NCI-H1694 treated with DMSO at 0.1 percent for 48 hours (cell line): ENCODE results near the gene P2RY12.

Source experiments
- DNase-seq: peaks from one replicate; lab custom pipeline; 2025; lab: John Stamatoyannopoulos, UW

Gene P2RY12

DNA sequence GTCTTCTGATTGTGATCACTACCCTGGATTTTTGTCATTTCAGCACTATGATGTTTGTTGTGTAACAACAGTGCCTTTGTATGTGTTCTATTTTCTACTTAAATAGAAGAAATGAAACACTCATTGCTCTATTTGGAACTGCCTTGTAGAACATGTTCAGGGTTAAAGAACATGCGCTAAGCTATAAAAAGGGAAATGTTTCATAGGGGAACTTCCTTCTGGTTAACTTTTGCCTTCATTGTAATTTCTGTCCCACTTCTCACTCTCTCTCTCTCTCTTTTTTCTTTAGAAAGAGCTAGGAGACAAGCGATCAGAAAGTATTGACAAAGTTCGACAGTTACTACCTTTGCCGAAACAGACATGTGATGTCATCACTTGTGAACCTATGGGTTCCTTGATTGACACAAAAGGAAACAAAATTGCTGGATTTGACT lies at the start of gene P2RY12:
Gene P2RY12 (minus strand): TSS at position 13 of the 434 bp plus-strand sequence. CDS start 45,908 bp downstream, outside the sequence.
- DNase-seq: no peak

DNA sequence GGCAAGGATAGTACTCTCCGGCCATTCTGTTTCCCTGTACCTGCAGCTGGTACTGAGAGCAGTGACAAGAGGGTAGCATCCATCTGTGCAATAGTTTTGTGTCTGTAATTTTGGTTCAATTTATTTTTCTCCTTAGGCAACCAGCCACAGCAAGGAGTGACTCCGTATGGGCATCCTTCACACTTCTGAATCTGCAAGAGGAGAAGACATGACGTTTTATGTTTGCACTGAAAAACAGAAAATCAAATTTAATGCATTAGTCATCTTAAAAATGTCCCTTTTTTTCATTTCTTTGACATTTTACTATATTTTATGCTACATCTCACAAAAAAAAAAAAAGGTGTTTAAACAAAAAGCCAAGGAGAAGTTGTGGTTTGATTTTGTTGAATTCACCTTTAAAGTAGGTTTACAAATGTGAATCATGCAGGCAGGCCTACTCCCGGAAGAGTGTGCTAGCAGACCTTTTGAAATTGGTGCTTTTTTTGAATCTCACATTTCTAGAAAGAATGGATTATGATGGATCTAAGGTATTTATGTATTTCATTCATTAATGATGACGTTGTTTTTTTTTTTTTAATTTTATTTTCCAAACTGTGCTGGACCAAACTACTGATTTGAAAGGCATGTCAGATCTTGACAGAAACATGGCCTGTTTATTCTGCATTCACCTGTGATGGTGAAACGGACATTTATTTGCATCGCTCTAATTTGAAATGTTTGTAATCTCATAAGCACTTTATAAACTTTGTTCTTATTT lies 48.2 kb upstream of the P2RY12 start:
- no peak for DNase-seq

DNA sequence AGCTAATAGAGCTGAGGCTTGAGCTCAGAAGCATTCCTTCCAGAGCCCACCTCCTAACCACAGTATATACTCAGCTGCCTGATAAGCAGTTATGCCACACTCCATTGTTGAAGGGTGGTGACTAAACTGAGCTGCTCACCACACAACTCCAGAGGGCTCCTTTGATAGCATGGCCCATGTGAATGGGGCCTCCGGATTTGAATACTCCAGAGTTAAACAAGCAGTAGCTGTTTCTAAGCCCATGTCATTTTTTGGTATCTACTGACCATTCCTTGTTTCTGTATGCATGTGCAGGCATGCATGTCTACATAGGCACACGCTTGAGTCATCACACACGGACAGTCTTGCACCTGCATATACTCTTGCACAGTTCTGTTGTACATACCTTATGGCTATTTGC lies 47.4 kb upstream of the P2RY12 start:
- no peak for DNase-seq

DNA sequence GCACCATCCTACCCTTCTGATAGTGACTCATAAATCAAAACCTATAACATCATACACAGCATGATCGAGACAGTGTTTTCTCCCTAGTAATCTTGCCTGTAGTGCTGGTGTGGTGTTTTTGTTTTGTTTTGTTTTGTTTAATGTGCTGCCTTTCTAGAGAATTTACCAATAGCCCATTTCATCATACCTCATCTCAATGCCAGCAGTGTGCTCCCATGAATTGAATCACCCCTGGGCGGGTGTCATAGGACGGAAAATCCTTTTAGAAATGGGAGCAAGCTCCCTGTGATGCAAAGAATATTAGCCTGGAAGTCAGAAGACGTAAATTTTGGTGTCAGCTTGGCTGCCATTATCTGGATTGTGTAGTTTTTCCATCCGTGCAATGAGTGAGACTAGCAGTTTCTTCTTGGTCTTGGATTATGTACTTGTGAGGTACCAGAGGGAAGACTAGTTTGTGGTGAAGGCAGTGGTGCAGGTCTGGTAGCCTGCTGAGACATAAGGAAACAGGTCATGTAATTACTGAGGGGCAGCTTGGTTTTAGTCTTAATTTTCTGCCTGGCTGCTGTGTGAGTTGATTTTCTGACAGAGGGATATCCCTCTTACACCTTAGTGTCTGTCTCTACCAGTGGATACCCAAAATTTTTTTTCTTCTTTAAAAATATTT lies 46.4 kb upstream of the P2RY12 start:
- no peak for DNase-seq

DNA sequence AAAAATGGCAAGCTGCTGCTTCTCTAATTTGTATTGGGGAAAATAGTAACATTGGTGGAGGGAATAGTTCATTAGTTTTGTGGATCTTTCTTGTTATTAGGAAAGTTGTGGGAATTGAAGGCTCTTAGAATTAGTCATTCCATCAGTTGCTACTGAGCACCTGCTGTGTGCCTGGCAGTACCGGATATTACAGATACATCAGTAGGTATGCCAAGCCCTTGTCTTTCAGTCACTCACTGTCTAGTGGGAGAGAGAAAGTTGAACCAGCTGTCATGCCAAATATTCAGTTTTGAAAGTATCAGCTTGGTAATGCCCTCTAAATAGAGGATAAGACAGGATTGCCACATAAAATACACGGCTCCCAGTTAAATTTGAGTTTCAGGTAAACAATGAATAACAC lies 43.8 kb upstream of the P2RY12 start:
- no peak for DNase-seq

DNA sequence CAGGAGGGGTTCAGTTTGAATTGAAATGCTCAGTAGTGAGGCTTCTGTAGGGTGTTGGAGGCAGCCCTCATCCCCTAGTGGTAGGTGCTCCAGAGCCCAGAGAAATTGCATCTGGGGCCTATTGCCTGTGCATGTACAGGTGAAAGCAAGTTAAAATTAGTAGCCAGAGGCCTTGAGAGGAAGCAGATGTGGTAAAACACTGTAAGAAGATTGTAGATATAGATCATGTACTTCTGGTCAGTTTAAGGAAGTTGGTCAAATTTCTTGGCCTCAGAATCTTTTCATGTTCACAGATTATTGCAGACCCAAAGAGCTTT lies 41.7 kb upstream of the P2RY12 start:
- DNase-seq: no peak

DNA sequence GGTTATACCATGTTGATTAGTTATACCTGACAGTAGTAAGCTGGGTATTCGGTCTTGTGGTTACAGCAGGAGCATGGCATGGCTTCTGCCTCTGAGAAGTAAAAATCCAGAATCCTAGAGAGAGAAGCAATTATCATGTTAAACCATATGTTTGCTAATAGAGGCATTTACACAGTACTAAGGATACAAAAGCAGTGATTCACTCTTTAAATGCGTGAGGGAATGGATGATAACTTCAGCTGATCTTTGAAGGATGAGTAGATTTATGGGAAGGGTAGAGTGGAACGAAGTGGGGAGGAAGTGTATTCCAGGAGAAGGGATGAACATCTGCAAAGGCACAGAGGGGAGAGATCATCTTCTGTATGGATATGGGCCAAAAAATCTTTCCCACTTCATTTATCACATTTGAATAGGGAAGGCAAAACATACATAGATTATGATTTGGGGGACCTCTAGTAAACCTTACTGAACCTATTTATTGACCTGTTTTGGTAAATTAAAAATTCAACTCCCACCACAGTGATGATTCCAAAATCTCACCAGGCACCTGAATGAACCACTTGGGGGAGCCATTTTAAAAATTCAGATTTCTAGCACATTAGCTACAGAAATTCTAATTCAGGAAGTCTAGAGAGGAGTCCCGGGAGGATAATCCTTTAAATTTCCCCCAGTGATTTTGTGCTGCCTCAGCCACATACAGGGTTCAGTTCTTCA lies 41.2 kb upstream of the P2RY12 start:
- no peak for DNase-seq

DNA sequence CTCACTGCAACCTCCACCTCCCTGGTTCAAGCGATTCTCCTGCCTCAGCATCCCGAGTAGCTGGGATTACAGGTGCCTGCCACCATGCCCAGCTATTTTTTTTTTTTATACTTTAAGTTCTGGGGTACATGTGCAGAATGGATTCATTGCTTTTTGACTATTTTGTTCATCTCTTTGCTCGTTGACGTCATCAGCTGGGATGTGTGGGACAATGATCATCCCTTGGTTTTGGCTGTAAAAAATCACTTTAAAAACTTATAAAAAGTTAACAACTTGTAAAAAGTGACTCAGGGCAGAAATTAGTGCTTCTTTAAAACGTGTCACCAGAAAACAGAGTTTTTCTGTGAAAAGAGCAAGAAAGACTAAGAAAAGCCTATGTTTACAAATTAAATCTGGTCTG lies 38.5 kb upstream of the P2RY12 start:
- DNase-seq: no peak

DNA sequence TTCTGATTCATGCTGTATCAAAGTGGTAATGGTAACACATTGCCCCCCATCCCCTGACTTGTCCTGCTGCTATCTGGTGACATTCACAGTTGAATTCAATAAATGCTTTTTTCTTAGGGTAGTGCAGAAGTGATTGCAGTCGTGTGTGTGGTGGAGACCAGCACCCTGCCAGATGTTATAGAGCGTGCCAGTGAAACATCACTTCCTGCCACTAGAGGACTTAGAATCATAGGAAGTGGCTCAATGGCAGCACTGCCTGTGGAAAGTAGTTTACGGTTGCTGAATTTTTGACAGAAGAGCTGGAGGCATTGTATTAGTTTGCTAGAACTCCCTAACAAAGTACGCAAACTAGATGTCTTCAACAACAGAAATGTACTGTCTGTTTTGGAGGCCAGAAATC lies 37.4 kb upstream of the P2RY12 start:
- no peak for DNase-seq

DNA sequence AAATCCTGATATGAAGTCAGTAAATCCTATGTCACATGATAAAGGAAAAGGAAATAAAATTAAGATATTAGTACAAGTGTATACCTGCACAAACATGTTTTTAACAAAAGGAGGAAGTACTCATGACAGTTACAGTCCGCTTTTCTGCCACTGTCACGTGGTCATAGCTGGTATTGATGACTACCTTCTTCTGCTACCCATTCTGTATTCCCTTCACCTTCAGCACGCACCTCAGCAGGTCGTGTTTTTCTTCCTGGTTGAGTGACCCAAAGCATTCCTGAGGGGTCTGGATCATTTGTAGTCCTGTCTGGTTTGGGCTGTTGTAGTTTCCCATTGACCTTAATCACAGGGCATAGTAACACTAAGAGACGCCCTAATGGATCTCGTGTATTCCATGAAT lies 35.3 kb upstream of the P2RY12 start:
- DNase-seq: no peak

DNA sequence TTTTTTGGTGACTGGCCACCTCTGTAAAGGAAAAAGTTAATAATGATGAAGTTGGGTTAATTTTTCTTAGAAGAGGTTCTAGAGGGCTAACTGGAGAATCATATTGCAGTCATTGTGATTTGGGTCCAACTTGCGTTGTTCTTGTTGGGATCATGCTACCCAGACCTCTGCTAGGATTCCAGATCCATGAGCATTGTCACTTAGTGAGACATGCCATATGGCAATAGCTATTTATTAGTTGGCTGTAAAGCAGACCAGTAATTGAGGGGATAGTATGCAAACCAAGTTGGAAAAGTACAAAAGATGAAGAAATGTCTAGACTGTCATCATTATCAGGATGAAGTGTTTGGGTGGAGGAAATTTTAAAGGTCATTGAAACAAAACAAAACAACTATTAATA lies 30.7 kb upstream of the P2RY12 start:
- no peak for DNase-seq

DNA sequence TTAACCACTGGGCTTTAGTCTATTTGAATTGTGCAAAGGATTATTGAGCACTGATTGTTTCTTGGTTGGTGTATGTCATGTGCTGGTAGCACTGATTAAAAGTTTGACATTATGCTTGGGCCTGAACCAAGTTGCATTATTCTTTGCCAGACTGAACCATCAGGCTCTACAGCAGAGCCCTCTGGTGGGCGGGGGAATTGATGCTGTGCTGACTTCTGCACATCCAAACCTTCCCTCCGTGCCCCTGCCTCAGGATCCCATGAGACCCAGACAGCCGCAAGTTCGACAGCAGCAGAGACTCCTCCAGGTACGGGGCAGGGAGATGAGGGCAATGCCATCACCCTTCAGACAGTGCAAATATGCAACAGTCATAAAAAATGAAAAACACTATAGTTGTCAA lies 28.4 kb upstream of the P2RY12 start:
- no peak for DNase-seq

DNA sequence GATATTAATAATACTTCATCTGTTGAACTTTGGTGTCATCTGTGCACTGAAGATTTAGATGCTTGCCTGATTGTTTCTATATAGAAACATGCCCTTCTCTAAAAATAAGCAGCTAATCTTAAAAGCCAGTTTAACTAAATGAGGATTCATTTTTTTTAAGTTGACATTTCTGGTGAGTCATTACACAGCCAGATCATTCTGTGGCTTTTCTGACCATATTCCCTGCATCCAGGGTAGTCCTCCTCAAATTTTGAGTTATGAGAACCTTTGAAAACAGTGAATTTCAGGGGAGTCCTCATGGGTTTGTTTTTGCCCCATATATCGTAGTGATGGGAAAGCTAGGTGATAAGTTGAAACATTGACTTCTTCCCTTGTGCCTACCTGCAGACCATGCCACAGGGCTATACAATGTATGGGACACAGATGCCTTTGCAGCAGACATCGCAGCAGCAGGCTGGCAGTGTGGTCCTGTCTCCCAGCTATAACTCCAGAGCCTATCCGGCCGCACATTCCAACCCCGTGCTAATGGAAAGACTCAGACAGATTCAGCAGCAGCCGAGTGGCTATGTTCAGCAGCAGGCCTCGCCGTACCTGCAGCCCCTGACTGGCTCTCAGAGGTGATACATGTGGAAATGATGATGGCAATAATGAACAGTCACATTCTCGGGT lies 26.5 kb upstream of the P2RY12 start:
- DNase-seq: no peak

DNA sequence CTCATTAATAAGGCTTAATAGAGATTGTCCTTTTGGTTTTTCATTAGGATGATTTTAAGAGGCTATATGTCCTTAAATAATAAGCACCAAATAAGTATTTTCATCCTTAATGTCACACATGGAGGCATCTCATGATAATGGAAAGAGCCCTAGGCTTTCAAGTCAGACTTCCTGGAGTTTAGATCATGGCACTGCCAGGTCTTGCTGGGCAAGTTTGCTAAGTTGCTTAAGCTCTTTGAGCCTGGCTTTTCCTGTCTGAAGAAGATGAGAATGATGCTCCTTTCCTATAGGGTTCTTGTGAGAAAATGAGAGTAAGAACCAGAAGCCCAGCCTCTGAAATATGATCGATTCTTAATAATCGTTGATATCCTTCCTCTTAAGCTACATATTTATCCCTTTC lies 23.4 kb upstream of the P2RY12 start:
- DNase-seq: no peak

DNA sequence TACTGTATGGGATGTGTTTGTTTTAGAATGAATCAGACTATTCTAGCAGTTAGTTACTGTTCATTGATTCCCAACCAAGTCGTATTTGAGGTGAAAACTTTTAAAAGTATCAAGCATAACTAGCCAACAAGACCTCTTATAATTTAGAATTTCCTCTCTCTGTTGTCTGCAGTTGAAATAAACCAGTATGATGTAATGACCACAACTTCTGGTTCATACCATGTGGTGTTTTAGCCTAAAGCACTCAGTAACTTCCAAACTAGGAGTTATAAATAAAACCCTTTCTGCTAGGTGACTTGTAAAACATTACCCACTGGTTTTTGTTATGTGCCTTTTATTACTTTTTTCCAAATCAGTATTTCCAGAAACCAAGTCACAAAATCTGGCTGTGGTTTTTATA lies 19.8 kb upstream of the P2RY12 start:
- DNase-seq: no peak

DNA sequence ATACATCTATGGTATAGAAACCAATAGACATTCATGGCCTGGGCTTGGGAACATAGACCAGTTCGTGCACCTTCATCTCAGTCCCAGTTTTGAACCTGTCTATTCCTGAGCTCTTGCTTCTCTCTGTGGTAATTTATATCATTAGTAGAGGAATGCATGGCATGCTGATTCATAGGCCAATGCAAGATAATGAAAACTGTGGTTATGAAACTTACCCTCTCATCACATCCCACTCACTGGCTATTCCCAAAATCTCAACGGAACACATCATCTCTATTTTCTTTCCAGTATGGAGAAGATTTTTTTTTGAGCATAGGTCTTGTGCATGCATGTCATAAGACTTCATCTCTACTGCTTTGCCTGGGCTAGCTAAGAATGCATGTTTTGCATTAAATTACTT lies 18.7 kb upstream of the P2RY12 start:
- no peak for DNase-seq

DNA sequence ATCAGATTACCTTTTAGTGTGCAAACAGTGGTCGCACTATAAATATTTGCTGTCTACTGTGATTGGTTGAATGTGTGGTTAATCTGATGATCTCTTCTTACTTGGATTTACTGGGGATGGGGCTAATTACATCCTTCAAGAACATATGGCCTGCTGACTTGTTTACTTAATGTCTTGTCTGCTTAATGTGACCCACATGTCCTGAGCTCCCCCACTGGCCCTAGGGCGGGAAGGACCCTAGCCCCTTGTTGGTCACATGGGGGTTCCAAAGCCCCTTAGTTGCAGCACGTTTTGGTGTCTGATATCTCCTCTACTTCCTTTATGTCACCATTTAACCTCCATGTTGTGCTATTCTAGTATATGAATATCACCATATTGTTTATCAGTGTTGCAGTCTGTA lies 17.8 kb upstream of the P2RY12 start:
- no peak for DNase-seq

DNA sequence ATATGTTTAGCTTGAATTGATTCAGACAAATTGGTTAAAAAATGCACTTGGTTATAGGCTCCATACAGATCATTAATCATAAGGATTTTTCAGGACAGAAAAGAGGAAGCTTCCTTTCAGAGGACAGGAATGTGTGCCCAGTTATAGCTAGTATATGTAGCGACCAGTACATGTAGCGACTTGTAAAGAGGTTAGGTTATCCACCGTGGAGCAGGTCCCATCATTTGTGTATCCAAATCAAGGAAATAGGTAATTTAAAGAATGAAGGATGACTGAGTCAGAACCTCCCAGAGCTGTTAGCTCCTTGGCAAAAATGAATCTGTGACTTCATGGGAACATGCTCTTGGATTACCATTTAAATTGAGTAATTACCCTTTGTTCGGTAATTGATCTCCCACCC lies 15.8 kb upstream of the P2RY12 start:
- no peak for DNase-seq

DNA sequence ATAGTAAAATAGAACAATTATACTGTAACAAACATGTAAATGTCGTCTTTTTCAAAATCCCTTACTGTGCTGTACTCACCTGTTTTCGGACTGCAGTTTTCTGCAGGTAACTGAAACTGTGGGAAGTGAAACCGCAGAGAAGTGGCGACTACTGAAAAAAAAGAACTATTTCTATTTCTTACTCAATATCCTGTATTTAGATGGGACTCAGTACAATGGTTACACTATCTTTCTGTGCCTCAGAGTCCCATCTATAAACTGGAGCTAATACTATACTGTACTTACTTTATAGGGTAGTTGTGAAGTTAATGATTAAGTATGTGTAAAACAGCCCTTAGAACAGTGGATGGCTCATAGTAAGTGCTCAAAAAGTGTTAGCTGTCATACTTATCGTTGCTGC lies 14.3 kb upstream of the P2RY12 start:
- DNase-seq: no peak

DNA sequence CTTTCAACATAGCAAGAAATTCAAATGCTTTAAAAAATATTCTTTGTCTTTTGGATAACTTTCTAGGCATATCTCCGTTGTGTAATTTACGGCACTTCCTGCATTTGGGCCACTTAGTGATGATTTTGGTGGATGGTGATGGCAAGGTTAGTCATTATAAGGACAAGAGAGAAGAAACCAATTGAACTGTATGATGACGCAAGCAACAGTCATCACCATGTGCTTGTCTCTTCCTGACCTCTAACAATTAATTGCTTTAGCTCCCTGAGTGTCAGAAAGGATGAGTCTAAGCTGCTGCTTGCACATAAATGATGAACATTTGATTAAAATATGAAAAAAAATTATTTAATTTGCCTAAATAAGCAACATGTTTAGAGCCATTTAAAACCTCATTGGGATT lies 11.3 kb upstream of the P2RY12 start:
- DNase-seq: no peak

DNA sequence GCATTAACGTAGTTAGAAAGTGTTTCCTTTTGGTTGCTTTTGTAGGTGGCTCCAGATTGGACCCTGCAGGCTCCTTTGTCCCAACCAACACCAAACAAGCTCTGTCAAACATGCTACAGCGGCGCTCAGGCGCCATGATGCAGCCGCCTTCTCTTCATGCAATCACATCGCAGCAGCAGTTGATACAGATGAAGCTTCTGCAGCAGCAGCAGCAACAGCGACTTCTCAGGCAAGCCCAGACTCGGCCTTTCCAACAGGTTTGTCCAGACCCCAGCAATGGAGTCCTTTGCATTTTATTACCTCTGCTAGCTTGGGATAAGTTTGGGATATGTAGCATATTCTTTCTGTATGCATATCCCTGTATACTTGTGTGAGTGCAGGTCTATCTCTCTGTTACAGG lies 10.1 kb upstream of the P2RY12 start:
- DNase-seq: no peak

DNA sequence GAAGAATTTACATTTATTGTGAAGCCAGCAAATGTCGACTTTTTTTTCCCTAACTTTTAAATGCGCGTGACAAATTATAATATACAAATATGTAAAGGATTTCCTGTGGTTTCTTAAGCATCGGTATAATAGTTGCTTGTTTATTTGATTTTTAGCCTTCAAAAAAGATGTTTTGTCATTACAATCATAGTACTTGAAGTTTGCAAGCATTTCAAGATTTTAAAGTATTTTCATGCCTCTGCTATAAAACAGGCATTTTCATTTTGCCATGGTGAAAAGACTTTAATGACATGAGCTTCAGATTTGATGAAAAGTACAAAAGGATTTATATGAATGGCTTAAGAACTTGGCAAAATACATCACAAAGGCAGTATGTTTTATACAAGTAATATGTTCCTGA lies 9.4 kb upstream of the P2RY12 start:
- DNase-seq: no peak
